ENCODE measurements around the gene ADSS1. TPM values are rescaled to one million over a fixed set of nuclear protein-coding genes. Genes with fewer than 3 reads are reported as not detected.

ADSS1 gene
- polyA plus RNA-seq, 1 donor (not counting 4 experiments of a cell fraction or from before 2014, with no cell fraction given), result 1.7 TPM

- H3K27me3 ChIP-seq (ENCODE audit: control insufficient read depth, extremely low read depth, insufficient read depth, low read length), result no peaks in the 10 kb centered on the region
- H3K36me3 ChIP-seq (ENCODE audit: control insufficient read depth in 2 of 2, extremely low read depth in 1 of 2, insufficient read depth in 2 of 2, low read length in 2 of 2), result peaks cover 16 to 25% of the 10 kb centered on the region in 2 experiments
- H4K20me1 ChIP-seq (ENCODE audit: control insufficient read depth, extremely low read depth, insufficient read depth, low read length), result peaks cover 17% of the 10 kb centered on the region
- H3K9me1 ChIP-seq (ENCODE audit: control insufficient read depth, extremely low read depth, insufficient read depth, low read length), result no peaks in the 10 kb centered on the region
- TF ChIP-seq CTCF (optimal IDR thresholded peaks at IDR 0.05 in 1 of 3, IDR thresholded peaks at IDR 0.05 in 1 of 3, conservative IDR thresholded peaks at IDR 0.05 in 1 of 3; ENCODE audit: extremely low read depth in 1 of 3, insufficient read depth in 2 of 3, low read length in 3 of 3), result no peak
- no peak for TF ChIP-seq EZH2 (IDR thresholded peaks at IDR 0.05; ENCODE audit: low read length)
- peaks cover 67% of the 10 kb centered on the region for H3K79me2 ChIP-seq (ENCODE audit: control insufficient read depth, insufficient read depth, low read length)
- no peak for FAIRE-seq
- no peak overlapping the region for H3K27ac ChIP-seq (ENCODE audit: control insufficient read depth, insufficient read depth, low read length)
- no peak overlapping the region for H2AFZ ChIP-seq (ENCODE audit: control insufficient read depth, low read length)
- no peak overlapping the region for H3K9ac ChIP-seq (ENCODE audit: control insufficient read depth, extremely low read depth, insufficient read depth, low read length)
- H3K4me3 ChIP-seq (ENCODE audit: control insufficient read depth in 2 of 3, extremely low read depth in 1 of 3, insufficient read depth in 2 of 3, low read depth in 1 of 3, low read length in 3 of 3), result no peak overlapping the region
- dilution Hi-C loops (cut with MboI; ENCODE audit: extremely low pct_ligation_motif_present, low sequenced_read_pairs), result no loop called here
- no peak for DNase-seq (ENCODE audit: low read depth, low spot score)
- no peak overlapping the region for H3K4me2 ChIP-seq (ENCODE audit: control insufficient read depth, extremely low read depth, insufficient read depth, low read depth, low read length)
- no peaks in the 10 kb centered on the region for H3K9me3 ChIP-seq (ENCODE audit: control insufficient read depth, low read depth, low read length)
- no peaks in the 10 kb centered on the region for H3K4me1 ChIP-seq (ENCODE audit: control insufficient read depth, extremely low read depth, insufficient read depth, low read length)
Measured at GRCh38 chr14:104786726-104787675, 63.0 kb downstream of the ADSS1 start.

GRCh38 chr14:104787736-104788135 is 63.7 kb downstream of the ADSS1 start:
- no peak overlapping the region for H3K27ac ChIP-seq (ENCODE audit: control insufficient read depth, insufficient read depth, low read length)
- peaks cover 17% of the 10 kb centered on the region for H4K20me1 ChIP-seq (ENCODE audit: control insufficient read depth, extremely low read depth, insufficient read depth, low read length)

More at GRCh38 chr14:104787736-104788135, 63.7 kb downstream of the ADSS1 start:
- TF ChIP-seq CTCF (optimal IDR thresholded peaks at IDR 0.05 in 1 of 3, IDR thresholded peaks at IDR 0.05 in 1 of 3, conservative IDR thresholded peaks at IDR 0.05 in 1 of 3; ENCODE audit: extremely low read depth in 1 of 3, insufficient read depth in 2 of 3, low read length in 3 of 3), result no peak
- TF ChIP-seq EZH2 (IDR thresholded peaks at IDR 0.05; ENCODE audit: low read length), result no peak
- Histone ChIP-seq H3K9ac (ENCODE audit: control insufficient read depth, extremely low read depth, insufficient read depth, low read length) (no peak overlapping the region), H3K36me3 (ENCODE audit: control insufficient read depth in 2 of 2, extremely low read depth in 1 of 2, insufficient read depth in 2 of 2, low read length in 2 of 2) (peaks cover 16 to 28% of the 10 kb centered on the region in 2 experiments), H3K79me2 (ENCODE audit: control insufficient read depth, insufficient read depth, low read length) (peaks cover 74% of the 10 kb centered on the region), H3K9me3 (ENCODE audit: control insufficient read depth, low read depth, low read length) (no peaks in the 10 kb centered on the region), H3K4me3 (ENCODE audit: control insufficient read depth in 2 of 3, extremely low read depth in 1 of 3, insufficient read depth in 2 of 3, low read depth in 1 of 3, low read length in 3 of 3) (no peak overlapping the region), H3K4me1 (ENCODE audit: control insufficient read depth, extremely low read depth, insufficient read depth, low read length) (peaks cover 4% of the 10 kb centered on the region), H3K9me1 (ENCODE audit: control insufficient read depth, extremely low read depth, insufficient read depth, low read length) (peaks cover under 1% of the 10 kb centered on the region), H2AFZ (ENCODE audit: control insufficient read depth, low read length) (no peak overlapping the region), H3K27me3 (ENCODE audit: control insufficient read depth, extremely low read depth, insufficient read depth, low read length) (no peaks in the 10 kb centered on the region), H3K4me2 (ENCODE audit: control insufficient read depth, extremely low read depth, insufficient read depth, low read depth, low read length) (no peak overlapping the region)
- dilution Hi-C loops (cut with MboI; ENCODE audit: extremely low pct_ligation_motif_present, low sequenced_read_pairs), result no loop called here
- no peak for FAIRE-seq
- no peak for DNase-seq (ENCODE audit: low read depth, low spot score)

All from keratinocyte (primary cell).